Liver (tissue), 9 donors: ENCODE results near the gene ZDHHC14. TPM values are rescaled to one million over a fixed set of nuclear protein-coding genes. Genes with fewer than 3 reads are reported as not detected.

Experiments
- DNase-seq: peaks from one replicate; pipeline ENCODE4 v3.0.0-alpha.2; 2017; ENCODE audit warnings: low spot score
- H3K27ac ChIP-seq, 2 donors: one replicate each; pipeline ENCODE4 v1.7.0; 2013; ENCODE audit warnings: inconsistent platforms in 2 of 2, low read length in 2 of 2, control low read depth in 1 of 2, low read depth in 1 of 2, mild to moderate bottlenecking in 1 of 2
- H3K27me3 ChIP-seq, 4 donors: one replicate each; pipeline versions ENCODE4 v1.6.1 to v1.7.0; 2013; ENCODE audit warnings: low read length in 3 of 4, inconsistent platforms in 1 of 4, mild to moderate bottlenecking in 1 of 4, moderate library complexity in 1 of 4; ENCODE audit not compliant: control insufficient read depth in 4 of 4, insufficient read depth in 4 of 4
- H3K36me3 ChIP-seq, 4 donors: one replicate each; pipeline versions ENCODE4 v1.6.1 to v1.7.0; 2013; ENCODE audit warnings: low read length in 3 of 4, mild to moderate bottlenecking in 3 of 4, low read depth in 1 of 4, moderate library complexity in 1 of 4; ENCODE audit not compliant: control insufficient read depth in 4 of 4, insufficient read depth in 3 of 4
- H3K4me1 ChIP-seq, 4 donors: one replicate each; pipeline versions ENCODE4 v1.6.1 to v1.7.0; 2013; ENCODE audit warnings: low read length in 3 of 4, mild to moderate bottlenecking in 3 of 4, moderate library complexity in 1 of 4; ENCODE audit not compliant: control insufficient read depth in 4 of 4, insufficient read depth in 4 of 4
- H3K4me3 ChIP-seq, 3 donors: one replicate each; pipeline versions ENCODE4 v1.6.1 to v1.7.0; 2013; ENCODE audit warnings: low read length in 3 of 3, control low read depth in 1 of 3, low read depth in 1 of 3, mild to moderate bottlenecking in 1 of 3
- H3K9ac ChIP-seq, 2 donors: one replicate each; pipeline ENCODE4 v1.7.0; 2013; ENCODE audit warnings: low read length in 2 of 2, mild to moderate bottlenecking in 2 of 2, moderate library complexity in 2 of 2, control low read depth in 1 of 2, low read depth in 1 of 2
- H3K9me3 ChIP-seq, 4 donors: one replicate each; pipeline versions ENCODE4 v1.6.1 to v1.7.0; 2013; ENCODE audit warnings: low read length in 3 of 4; ENCODE audit not compliant: control insufficient read depth in 4 of 4
- EGR1 ChIP-seq, 2 donors: IDR thresholded peaks; 2 replicates each; pipeline ENCODE4 v1.6.1; 2016 to 2018; ENCODE audit warnings: antibody characterized with exemption in 2 of 2, low read depth in 2 of 2
- FOXA1 ChIP-seq: IDR thresholded peaks from 2 replicates; pipeline ENCODE4 v1.6.1; 2016; ENCODE audit warnings: antibody characterized with exemption
- FOXA2 ChIP-seq: IDR thresholded peaks from 2 replicates; pipeline ENCODE4 v1.6.1; 2016; ENCODE audit warnings: antibody characterized with exemption
- GABPA ChIP-seq, 2 donors: IDR thresholded peaks in 1 of 2; conservative IDR thresholded peaks in 1 of 2; 2 replicates each; pipeline ENCODE4 v1.6.1; 2016; ENCODE audit warnings: antibody characterized with exemption in 2 of 2, mild to moderate bottlenecking in 1 of 2, moderate library complexity in 1 of 2
- HNF4A ChIP-seq, 2 donors: conservative IDR thresholded peaks; 2 replicates each; pipeline ENCODE4 v1.6.1; 2016; ENCODE audit warnings: antibody characterized with exemption in 2 of 2, mild to moderate bottlenecking in 2 of 2
- HNF4G ChIP-seq: IDR thresholded peaks from 2 replicates; pipeline ENCODE4 v1.6.1; 2016; ENCODE audit warnings: antibody characterized with exemption
- JUND ChIP-seq, 2 donors: IDR thresholded peaks; 2 replicates each; pipeline ENCODE4 v1.6.1; 2016; ENCODE audit warnings: antibody characterized with exemption in 2 of 2
- NR2F2 ChIP-seq: IDR thresholded peaks from 2 replicates; pipeline ENCODE4 v1.6.1; 2016; ENCODE audit warnings: antibody characterized with exemption
- RAD21 ChIP-seq, 2 donors: IDR thresholded peaks; 2 replicates each; pipeline ENCODE4 v1.6.1; 2016; ENCODE audit warnings: antibody characterized with exemption in 2 of 2, mild to moderate bottlenecking in 2 of 2
- RXRA ChIP-seq, 2 donors: IDR thresholded peaks; 2 replicates each; pipeline ENCODE4 v1.6.1; 2017 to 2018; ENCODE audit warnings: antibody characterized with exemption in 2 of 2, mild to moderate bottlenecking in 1 of 2
- SP1 ChIP-seq: IDR thresholded peaks from 2 replicates; pipeline ENCODE4 v1.6.1; 2018; ENCODE audit warnings: antibody characterized with exemption, mild to moderate bottlenecking
- TAF1 ChIP-seq: conservative IDR thresholded peaks from 2 replicates; pipeline ENCODE4 v1.6.1; 2016; ENCODE audit warnings: antibody characterized with exemption, mild to moderate bottlenecking
- YY1 ChIP-seq: IDR thresholded peaks from 2 replicates; pipeline ENCODE4 v1.6.1; 2016; ENCODE audit warnings: antibody characterized with exemption, mild to moderate bottlenecking
- WGBS: extraction: QIAGEN DNeasy Blood & Tissue Kit; methylation state at CpG from one replicate; pipeline ENCODE4 v1.1.7; 2013; 5-methylcytosine and 5-hydroxymethylcytosine counted together
- polyA plus RNA-seq, 2 donors: library from polyadenylated mRNA; stranded (reverse) in 1 of 2; unstranded in 1 of 2; fragments of 200-250 nt in 1 of 2; fragments of >200 nt in 1 of 2; fragmentation: Nextera tagmentation in 1 of 2; extraction: Ambion mirVana in 1 of 2; gene quantifications; one replicate each; pipeline versions ENCODE4 v1.2.1 to v1.2.3, GENCODE V29; 2013 to 2015
- total RNA-seq, 2 donors: library from RNA; depleted of rRNA; stranded (reverse); fragments of >200 nt; gene quantifications; one replicate each; pipeline ENCODE4 v1.2.3, GENCODE V29; 2014
- TF ChIP-seq, protein P1 (sequence below): IDR thresholded peaks from 2 replicates; pipeline ENCODE4 v1.6.1; 2016; ENCODE audit warnings: antibody characterized with exemption
- TF ChIP-seq, protein P2 (sequence below): IDR thresholded peaks from 2 replicates; pipeline ENCODE4 v1.6.1; 2016; ENCODE audit warnings: antibody characterized with exemption
- TF ChIP-seq, protein P3 (sequence below): IDR thresholded peaks from 2 replicates; pipeline ENCODE4 v1.6.1; 2016; ENCODE audit warnings: antibody characterized with exemption, mild to moderate bottlenecking
- TF ChIP-seq, protein P4 (sequence below): fragments of 150-350 bp; IDR thresholded peaks from 2 replicates; pipeline ENCODE4 v1.5.1; 2017; ENCODE audit warnings: improper control_type of control experiment, low read depth, low read length; ENCODE audit not compliant: missing input control
- TF ChIP-seq, protein P5 (sequence below): IDR thresholded peaks from 2 replicates; pipeline ENCODE4 v1.6.1; 2016; ENCODE audit warnings: antibody characterized with exemption
- donor health status: healthy.
- donor health status: healthy.
- donor health status: healthy.
- donor health status: healthy.
- donor health status: healthy.

Gene ZDHHC14
- total and polyA plus RNA-seq, 4 donors, result 4.4 to 11.7 (median 8.4) TPM

DNA sequence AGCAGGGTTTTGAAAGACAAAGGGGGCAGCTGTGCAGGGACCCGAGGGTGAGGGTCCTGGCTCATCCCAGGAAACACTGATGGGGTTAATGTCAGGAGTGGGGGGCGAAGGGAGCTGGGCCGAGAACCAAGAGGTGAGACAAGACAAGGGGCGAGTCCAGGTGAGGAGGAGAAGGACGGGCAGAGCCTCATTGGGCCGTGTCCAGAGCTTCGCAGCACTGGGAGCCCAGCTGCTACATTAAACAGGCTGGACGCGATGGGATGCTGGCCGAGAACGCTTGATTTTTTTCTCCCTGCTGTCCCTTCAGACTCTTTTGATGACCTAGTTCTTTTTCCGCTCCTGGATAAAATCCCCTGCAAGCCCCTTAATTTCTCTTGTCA lies 269.3 kb downstream of the ZDHHC14 start:
- no peaks in the 10 kb centered on the region for H3K27me3 ChIP-seq
- 83% methylated on average over 12 of the region's 12 CpGs for WGBS
- no peak overlapping the region for H3K27ac ChIP-seq
- no peaks in the 10 kb centered on the region for H3K9me3 ChIP-seq
- H3K9ac ChIP-seq, result no peak overlapping the region
- peaks cover 0 to 27% (median 3%) of the 10 kb centered on the region in 4 donors for H3K36me3 ChIP-seq
- TF ChIP-seq RXRA (IDR thresholded peaks at IDR 0.05) (no peak), YY1 (no peak), NR2F2 (no peak), FOXA1 (no peak), GABPA (IDR thresholded peaks at IDR 0.05 in 1 of 2, conservative IDR thresholded peaks at IDR 0.05 in 1 of 2) (no peak), EGR1 (IDR thresholded peaks at IDR 0.05; ENCODE audit: low read depth in 2 of 2) (no peak), TAF1 (no peak), SP1 (no peak), HNF4G (no peak), JUND (IDR thresholded peaks at IDR 0.05) (no peak), FOXA2 (no peak), RAD21 (IDR thresholded peaks at IDR 0.05) (no peak), HNF4A (conservative IDR thresholded peaks at IDR 0.05) (no peak)
- TF ChIP-seq, protein P1, sequence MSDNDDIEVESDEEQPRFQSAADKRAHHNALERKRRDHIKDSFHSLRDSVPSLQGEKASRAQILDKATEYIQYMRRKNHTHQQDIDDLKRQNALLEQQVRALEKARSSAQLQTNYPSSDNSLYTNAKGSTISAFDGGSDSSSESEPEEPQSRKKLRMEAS, result no peak
- TF ChIP-seq, protein P2, sequence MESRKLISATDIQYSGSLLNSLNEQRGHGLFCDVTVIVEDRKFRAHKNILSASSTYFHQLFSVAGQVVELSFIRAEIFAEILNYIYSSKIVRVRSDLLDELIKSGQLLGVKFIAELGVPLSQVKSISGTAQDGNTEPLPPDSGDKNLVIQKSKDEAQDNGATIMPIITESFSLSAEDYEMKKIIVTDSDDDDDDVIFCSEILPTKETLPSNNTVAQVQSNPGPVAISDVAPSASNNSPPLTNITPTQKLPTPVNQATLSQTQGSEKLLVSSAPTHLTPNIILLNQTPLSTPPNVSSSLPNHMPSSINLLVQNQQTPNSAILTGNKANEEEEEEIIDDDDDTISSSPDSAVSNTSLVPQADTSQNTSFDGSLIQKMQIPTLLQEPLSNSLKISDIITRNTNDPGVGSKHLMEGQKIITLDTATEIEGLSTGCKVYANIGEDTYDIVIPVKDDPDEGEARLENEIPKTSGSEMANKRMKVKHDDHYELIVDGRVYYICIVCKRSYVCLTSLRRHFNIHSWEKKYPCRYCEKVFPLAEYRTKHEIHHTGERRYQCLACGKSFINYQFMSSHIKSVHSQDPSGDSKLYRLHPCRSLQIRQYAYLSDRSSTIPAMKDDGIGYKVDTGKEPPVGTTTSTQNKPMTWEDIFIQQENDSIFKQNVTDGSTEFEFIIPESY, result no peak
- TF ChIP-seq, protein P3, sequence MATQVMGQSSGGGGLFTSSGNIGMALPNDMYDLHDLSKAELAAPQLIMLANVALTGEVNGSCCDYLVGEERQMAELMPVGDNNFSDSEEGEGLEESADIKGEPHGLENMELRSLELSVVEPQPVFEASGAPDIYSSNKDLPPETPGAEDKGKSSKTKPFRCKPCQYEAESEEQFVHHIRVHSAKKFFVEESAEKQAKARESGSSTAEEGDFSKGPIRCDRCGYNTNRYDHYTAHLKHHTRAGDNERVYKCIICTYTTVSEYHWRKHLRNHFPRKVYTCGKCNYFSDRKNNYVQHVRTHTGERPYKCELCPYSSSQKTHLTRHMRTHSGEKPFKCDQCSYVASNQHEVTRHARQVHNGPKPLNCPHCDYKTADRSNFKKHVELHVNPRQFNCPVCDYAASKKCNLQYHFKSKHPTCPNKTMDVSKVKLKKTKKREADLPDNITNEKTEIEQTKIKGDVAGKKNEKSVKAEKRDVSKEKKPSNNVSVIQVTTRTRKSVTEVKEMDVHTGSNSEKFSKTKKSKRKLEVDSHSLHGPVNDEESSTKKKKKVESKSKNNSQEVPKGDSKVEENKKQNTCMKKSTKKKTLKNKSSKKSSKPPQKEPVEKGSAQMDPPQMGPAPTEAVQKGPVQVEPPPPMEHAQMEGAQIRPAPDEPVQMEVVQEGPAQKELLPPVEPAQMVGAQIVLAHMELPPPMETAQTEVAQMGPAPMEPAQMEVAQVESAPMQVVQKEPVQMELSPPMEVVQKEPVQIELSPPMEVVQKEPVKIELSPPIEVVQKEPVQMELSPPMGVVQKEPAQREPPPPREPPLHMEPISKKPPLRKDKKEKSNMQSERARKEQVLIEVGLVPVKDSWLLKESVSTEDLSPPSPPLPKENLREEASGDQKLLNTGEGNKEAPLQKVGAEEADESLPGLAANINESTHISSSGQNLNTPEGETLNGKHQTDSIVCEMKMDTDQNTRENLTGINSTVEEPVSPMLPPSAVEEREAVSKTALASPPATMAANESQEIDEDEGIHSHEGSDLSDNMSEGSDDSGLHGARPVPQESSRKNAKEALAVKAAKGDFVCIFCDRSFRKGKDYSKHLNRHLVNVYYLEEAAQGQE, result no peak
- TF ChIP-seq, protein P4, sequence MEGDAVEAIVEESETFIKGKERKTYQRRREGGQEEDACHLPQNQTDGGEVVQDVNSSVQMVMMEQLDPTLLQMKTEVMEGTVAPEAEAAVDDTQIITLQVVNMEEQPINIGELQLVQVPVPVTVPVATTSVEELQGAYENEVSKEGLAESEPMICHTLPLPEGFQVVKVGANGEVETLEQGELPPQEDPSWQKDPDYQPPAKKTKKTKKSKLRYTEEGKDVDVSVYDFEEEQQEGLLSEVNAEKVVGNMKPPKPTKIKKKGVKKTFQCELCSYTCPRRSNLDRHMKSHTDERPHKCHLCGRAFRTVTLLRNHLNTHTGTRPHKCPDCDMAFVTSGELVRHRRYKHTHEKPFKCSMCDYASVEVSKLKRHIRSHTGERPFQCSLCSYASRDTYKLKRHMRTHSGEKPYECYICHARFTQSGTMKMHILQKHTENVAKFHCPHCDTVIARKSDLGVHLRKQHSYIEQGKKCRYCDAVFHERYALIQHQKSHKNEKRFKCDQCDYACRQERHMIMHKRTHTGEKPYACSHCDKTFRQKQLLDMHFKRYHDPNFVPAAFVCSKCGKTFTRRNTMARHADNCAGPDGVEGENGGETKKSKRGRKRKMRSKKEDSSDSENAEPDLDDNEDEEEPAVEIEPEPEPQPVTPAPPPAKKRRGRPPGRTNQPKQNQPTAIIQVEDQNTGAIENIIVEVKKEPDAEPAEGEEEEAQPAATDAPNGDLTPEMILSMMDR, result no peak
- TF ChIP-seq, protein P5, sequence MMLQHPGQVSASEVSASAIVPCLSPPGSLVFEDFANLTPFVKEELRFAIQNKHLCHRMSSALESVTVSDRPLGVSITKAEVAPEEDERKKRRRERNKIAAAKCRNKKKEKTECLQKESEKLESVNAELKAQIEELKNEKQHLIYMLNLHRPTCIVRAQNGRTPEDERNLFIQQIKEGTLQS, result no peak
- H3K4me3 ChIP-seq, result no peak overlapping the region
- H3K4me1 ChIP-seq, result no peaks in the 10 kb centered on the region
- DNase-seq, result no peak
